Colonic mucosa (tissue), 4 donors: ENCODE measurements around the gene PC. TPM values are rescaled to one million over a fixed set of nuclear protein-coding genes. Genes with fewer than 3 reads are reported as not detected.
A peak's percentile ranks its signal among the peaks of the same experiment; 100 is the strongest.

ENCODE experiments used
- DNase-seq: peaks from one replicate; pipeline ENCODE4 v3.0.0-alpha.2; 2020
- H3K27ac ChIP-seq: fragments of 200-600 bp; one replicate; pipeline ENCODE4 v1.8.0; 2021
- H3K27me3 ChIP-seq: fragments of 200-600 bp; one replicate; pipeline ENCODE4 v1.8.0; 2021
- H3K36me3 ChIP-seq: fragments of 200-600 bp; one replicate; pipeline ENCODE4 v1.8.0; 2021
- H3K4me1 ChIP-seq: fragments of 200-600 bp; one replicate; pipeline ENCODE4 v1.8.0; 2021; ENCODE audit warnings: mild to moderate bottlenecking
- H3K4me3 ChIP-seq: fragments of 200-600 bp; one replicate; pipeline ENCODE4 v1.8.0; 2021
- H3K9ac ChIP-seq, 2 donors: one replicate each; pipeline ENCODE4 v1.7.0; 2013; ENCODE audit warnings: control low read depth in 2 of 2, low read depth in 2 of 2, low read length in 2 of 2
- H3K9me3 ChIP-seq: fragments of 200-600 bp; one replicate; pipeline ENCODE4 v1.8.0; 2021
- CTCF ChIP-seq: fragments of 200-600 bp; IDR thresholded peaks from one replicate; pipeline ENCODE4 v1.8.0; 2022; ENCODE audit warnings: antibody characterized with exemption, mild to moderate bottlenecking
- intact Hi-C: fragments of 100-400 bp; cut with DNase I; formaldehyde crosslinking; loops from one replicate; pipeline ENCODE4 v1.14.1; 2022
- total RNA-seq, 2 donors: library from RNA; stranded (reverse); fragmentation: NEBNext Ultra II Directional in 1 of 2; extraction: Animal tissue kit (Norgen Biotek cat#: 25700) in 1 of 2; gene quantifications; one replicate each; pipeline ENCODE4 v1.2.1, GENCODE V29; 2021
- donor health status: healthy.
- donor health status: DM: no; HTN: no; CAD: no.
- donor health status: DM: no; HTN: no; CAD: no.

PC gene
- total RNA-seq, 2 donors from 2014 or later: 47.7 to 60.1 TPM

GRCh38 chr11:66970807-66971442 lies 12.7 kb upstream of the PC start:
- H3K9ac ChIP-seq: peak overlapping the region in 1 of 2 donors; percentile 27
- peak overlapping the region; percentile 66 for H3K27ac ChIP-seq
- H3K4me1 ChIP-seq: no peaks in the 10 kb centered on the region
- TF ChIP-seq CTCF: no peak
- no peaks in the 10 kb centered on the region for H3K9me3 ChIP-seq
- H3K27me3 ChIP-seq: no peaks in the 10 kb centered on the region
- no peaks in the 10 kb centered on the region for H3K36me3 ChIP-seq
- H3K4me3 ChIP-seq: no peak overlapping the region
- intact Hi-C loops: no loop called here
- no peak for DNase-seq

- Histone ChIP-seq H3K36me3 (no peaks in the 10 kb centered on the region), H3K9ac (no peak overlapping the region), H3K9me3 (no peaks in the 10 kb centered on the region), H3K27me3 (no peaks in the 10 kb centered on the region), H3K4me1 (no peaks in the 10 kb centered on the region), H3K27ac (peak overlapping the region; percentile 34), H3K4me3 (no peak overlapping the region)
- intact Hi-C loops: no loop called here
- no peak for TF ChIP-seq CTCF
- no peak for DNase-seq
Measured at GRCh38 chr11:66970371-66970806, 12.2 kb upstream of the PC start.

GRCh38 chr11:66969584-66970225 lies 11.5 kb upstream of the PC start:
- Histone ChIP-seq H3K9ac (no peak overlapping the region), H3K4me3 (no peak overlapping the region), H3K4me1 (no peaks in the 10 kb centered on the region), H3K27me3 (no peaks in the 10 kb centered on the region), H3K36me3 (no peaks in the 10 kb centered on the region), H3K9me3 (no peaks in the 10 kb centered on the region), H3K27ac (peak overlapping the region; percentile 34)
- intact Hi-C loops: no loop called here
- no peak for DNase-seq
- TF ChIP-seq CTCF: no peak

- no peaks in the 10 kb centered on the region for H3K36me3 ChIP-seq
- no peaks in the 10 kb centered on the region for H3K4me1 ChIP-seq
- no peaks in the 10 kb centered on the region for H3K27me3 ChIP-seq
- no peak overlapping the region for H3K9ac ChIP-seq
- intact Hi-C loops: no loop called here
- H3K27ac ChIP-seq: peak overlapping the region; percentile 53
- peak; percentile 35 for DNase-seq
- no peaks in the 10 kb centered on the region for H3K9me3 ChIP-seq
- TF ChIP-seq CTCF: no peak
- H3K4me3 ChIP-seq: no peak overlapping the region
Measured at GRCh38 chr11:66967670-66968425, 9.7 kb upstream of the PC start.

- TF ChIP-seq CTCF: no peak
- H3K9me3 ChIP-seq: no peaks in the 10 kb centered on the region
- no peaks in the 10 kb centered on the region for H3K27me3 ChIP-seq
- no peak overlapping the region for H3K27ac ChIP-seq
- H3K4me3 ChIP-seq: no peak overlapping the region
- H3K9ac ChIP-seq: no peak overlapping the region
- DNase-seq: no peak
- intact Hi-C loops: no loop called here
- no peaks in the 10 kb centered on the region for H3K36me3 ChIP-seq
- H3K4me1 ChIP-seq: no peaks in the 10 kb centered on the region
Measured at GRCh38 chr11:66966351-66966750, 8.2 kb upstream of the PC start.
